Spleen (tissue), 7 donors: ENCODE results near the gene ASXL3.

Source experiments
- POLR2AphosphoS5 ChIP-seq, 3 donors: sonication (generic); formaldehyde crosslinking; IDR thresholded peaks; one replicate each; pipeline ENCODE4 v1.5.1; 2017; ENCODE audit warnings: antibody characterized with exemption in 3 of 3
- TF ChIP-seq, protein P1 (sequence below), 11 experiments: fragments of 200-600 bp in 7 of 11; fragments of 450-650 bp in 4 of 11; sonication (generic) in 4 of 11; IDR thresholded peaks in 8 of 11; conservative IDR thresholded peaks in 3 of 11; 1 replicate in 7 of 11; 2 replicates in 4 of 11; pipeline versions ENCODE4 v1.4.0 to v1.8.0; 2016 to 2021; ENCODE audit warnings: antibody characterized with exemption in 11 of 11, inconsistent platforms in 4 of 11, mild to moderate bottlenecking in 1 of 11
- donor health status: DM: no; HTN: no; CAD: no; lungs with moderate emphysema.
- donor health status: DM: no; HTN: no; CAD: no.
- donor health status: DM: no; HTN: no; CAD: no.

- no peak for TF ChIP-seq POLR2AphosphoS5 (IDR thresholded peaks at IDR 0.05)
- TF ChIP-seq, protein P1, sequence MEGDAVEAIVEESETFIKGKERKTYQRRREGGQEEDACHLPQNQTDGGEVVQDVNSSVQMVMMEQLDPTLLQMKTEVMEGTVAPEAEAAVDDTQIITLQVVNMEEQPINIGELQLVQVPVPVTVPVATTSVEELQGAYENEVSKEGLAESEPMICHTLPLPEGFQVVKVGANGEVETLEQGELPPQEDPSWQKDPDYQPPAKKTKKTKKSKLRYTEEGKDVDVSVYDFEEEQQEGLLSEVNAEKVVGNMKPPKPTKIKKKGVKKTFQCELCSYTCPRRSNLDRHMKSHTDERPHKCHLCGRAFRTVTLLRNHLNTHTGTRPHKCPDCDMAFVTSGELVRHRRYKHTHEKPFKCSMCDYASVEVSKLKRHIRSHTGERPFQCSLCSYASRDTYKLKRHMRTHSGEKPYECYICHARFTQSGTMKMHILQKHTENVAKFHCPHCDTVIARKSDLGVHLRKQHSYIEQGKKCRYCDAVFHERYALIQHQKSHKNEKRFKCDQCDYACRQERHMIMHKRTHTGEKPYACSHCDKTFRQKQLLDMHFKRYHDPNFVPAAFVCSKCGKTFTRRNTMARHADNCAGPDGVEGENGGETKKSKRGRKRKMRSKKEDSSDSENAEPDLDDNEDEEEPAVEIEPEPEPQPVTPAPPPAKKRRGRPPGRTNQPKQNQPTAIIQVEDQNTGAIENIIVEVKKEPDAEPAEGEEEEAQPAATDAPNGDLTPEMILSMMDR (IDR thresholded peaks at IDR 0.05 in 8 of 11, conservative IDR thresholded peaks at IDR 0.05 in 3 of 11), result no peak
Measured at GRCh38 chr18:33665641-33666040, 87.6 kb downstream of the ASXL3 start.
